Vagina (tissue), 2 donors: ENCODE data around the gene SCIN. TPM values are rescaled to one million over a fixed set of nuclear protein-coding genes. Genes with fewer than 3 reads are reported as not detected.

Experiments used
- DNase-seq, 2 donors: peaks; one replicate each; pipeline ENCODE4 v3.0.0-alpha.2; 2017; ENCODE audit errors: extremely low spot score in 2 of 2
- H3K27ac ChIP-seq: fragments of 200-600 bp; sonication (generic); one replicate; pipeline ENCODE4 v1.5.1; 2019
- H3K27me3 ChIP-seq: fragments of 200-600 bp; sonication (generic); one replicate; pipeline ENCODE4 v1.5.1; 2019
- H3K36me3 ChIP-seq, 2 donors: fragments of 200-600 bp; sonication (generic); one replicate each; pipeline ENCODE4 v1.5.1; 2017 to 2019
- H3K4me1 ChIP-seq: fragments of 200-600 bp; sonication (generic); one replicate; pipeline ENCODE4 v1.5.1; 2019
- H3K4me3 ChIP-seq, 2 donors: fragments of 200-600 bp; sonication (generic); 1 replicate in 1 of 2; 2 replicates in 1 of 2; pipeline ENCODE4 v1.5.1; 2016 to 2019
- H3K9me3 ChIP-seq: fragments of 200-600 bp; sonication (generic); one replicate; pipeline ENCODE4 v1.5.1; 2019
- CTCF ChIP-seq, 3 experiments: fragments of 450-650 bp in 2 of 3; fragments of 200-600 bp in 1 of 3; sonication (generic) in 1 of 3; IDR thresholded peaks; one replicate each; pipeline ENCODE4 v1.5.1; 2017 to 2019; ENCODE audit warnings: antibody characterized with exemption in 3 of 3, mild to moderate bottlenecking in 2 of 3, moderate library complexity in 2 of 3
- POLR2A ChIP-seq, 2 donors: fragments of 450-650 bp; IDR thresholded peaks; one replicate each; pipeline ENCODE4 v1.6.1; 2017; ENCODE audit warnings: antibody characterized with exemption in 2 of 2, mild to moderate bottlenecking in 2 of 2, moderate library complexity in 2 of 2
- POLR2AphosphoS5 ChIP-seq, 2 donors: sonication (generic); formaldehyde crosslinking; IDR thresholded peaks; one replicate each; pipeline ENCODE4 v1.9.0; 2017; ENCODE audit warnings: antibody characterized with exemption in 2 of 2, mild to moderate bottlenecking in 2 of 2, low read depth in 1 of 2; ENCODE audit not compliant: insufficient read depth in 1 of 2
- intact Hi-C: fragments of 100-400 bp; cut with DNase I; formaldehyde crosslinking; loops from one replicate; pipeline ENCODE4 v1.15.1; 2023
- total RNA-seq: library from RNA; depleted of rRNA; stranded (reverse); fragments of >200 nt; gene quantifications from one replicate; pipeline ENCODE4 v1.2.3, GENCODE V29; 2016

SCIN gene
- total RNA-seq, 1 donor from 2014 or later = 0.74 TPM

- TF ChIP-seq CTCF (IDR thresholded peaks at IDR 0.05) = no peak
- no peak for TF ChIP-seq POLR2A (IDR thresholded peaks at IDR 0.05)
- TF ChIP-seq POLR2AphosphoS5 (IDR thresholded peaks at IDR 0.05; ENCODE audit: insufficient read depth in 1 of 2, low read depth in 1 of 2) = no peak
- H3K36me3 ChIP-seq = no peaks in the 10 kb centered on the region
- H3K9me3 ChIP-seq = no peaks in the 10 kb centered on the region
- intact Hi-C loops = no loop called here
- H3K27me3 ChIP-seq = no peaks in the 10 kb centered on the region
- H3K4me1 ChIP-seq = no peaks in the 10 kb centered on the region
- no peak for DNase-seq
- H3K27ac ChIP-seq = no peak overlapping the region
- no peak overlapping the region for H3K4me3 ChIP-seq
Measured at GRCh38 chr7:12620371-12620770, 49.9 kb downstream of the SCIN start.

- H3K4me1 ChIP-seq = no peaks in the 10 kb centered on the region
- H3K36me3 ChIP-seq = no peaks in the 10 kb centered on the region
- no peaks in the 10 kb centered on the region for H3K9me3 ChIP-seq
- no peak overlapping the region for H3K4me3 ChIP-seq
- TF ChIP-seq CTCF (IDR thresholded peaks at IDR 0.05) (no peak), POLR2A (IDR thresholded peaks at IDR 0.05) (no peak), POLR2AphosphoS5 (IDR thresholded peaks at IDR 0.05; ENCODE audit: insufficient read depth in 1 of 2, low read depth in 1 of 2) (no peak)
- H3K27me3 ChIP-seq = no peaks in the 10 kb centered on the region
- no peak overlapping the region for H3K27ac ChIP-seq
- intact Hi-C loops = no loop called here
- DNase-seq = no peak
Measured at GRCh38 chr7:12623223-12623622, 52.7 kb downstream of the SCIN start.

GRCh38 chr7:12623885-12624498 is 53.5 kb downstream of the SCIN start:
- intact Hi-C loops = no loop called here
- no peak for DNase-seq
- H3K36me3 ChIP-seq = no peaks in the 10 kb centered on the region
- TF ChIP-seq CTCF (IDR thresholded peaks at IDR 0.05) = peak in 2 of 3 experiments; percentile 28 to 61
- TF ChIP-seq POLR2AphosphoS5 (IDR thresholded peaks at IDR 0.05; ENCODE audit: insufficient read depth in 1 of 2, low read depth in 1 of 2) = no peak
- no peak for TF ChIP-seq POLR2A (IDR thresholded peaks at IDR 0.05)
- H3K4me3 ChIP-seq = no peak overlapping the region
- no peaks in the 10 kb centered on the region for H3K4me1 ChIP-seq
- H3K27me3 ChIP-seq = no peaks in the 10 kb centered on the region
- H3K27ac ChIP-seq = no peak overlapping the region
- no peaks in the 10 kb centered on the region for H3K9me3 ChIP-seq

- H3K4me1 ChIP-seq = no peaks in the 10 kb centered on the region
- no peak for DNase-seq
- no peak overlapping the region for H3K4me3 ChIP-seq
- TF ChIP-seq CTCF (IDR thresholded peaks at IDR 0.05) (no peak), POLR2AphosphoS5 (IDR thresholded peaks at IDR 0.05; ENCODE audit: insufficient read depth in 1 of 2, low read depth in 1 of 2) (no peak), POLR2A (IDR thresholded peaks at IDR 0.05) (no peak)
- H3K36me3 ChIP-seq = no peaks in the 10 kb centered on the region
- H3K27ac ChIP-seq = no peak overlapping the region
- H3K9me3 ChIP-seq = no peaks in the 10 kb centered on the region
- intact Hi-C loops = no loop called here
- H3K27me3 ChIP-seq = no peaks in the 10 kb centered on the region
Measured at GRCh38 chr7:12625836-12626235, 55.3 kb downstream of the SCIN start.

GRCh38 chr7:12629816-12630512 is 59.4 kb downstream of the SCIN start:
- Histone ChIP-seq H3K27me3 (no peaks in the 10 kb centered on the region), H3K4me1 (no peaks in the 10 kb centered on the region), H3K36me3 (no peaks in the 10 kb centered on the region), H3K27ac (no peak overlapping the region), H3K4me3 (no peak overlapping the region), H3K9me3 (no peaks in the 10 kb centered on the region)
- no peak for TF ChIP-seq POLR2AphosphoS5 (IDR thresholded peaks at IDR 0.05; ENCODE audit: insufficient read depth in 1 of 2, low read depth in 1 of 2)
- no peak for TF ChIP-seq POLR2A (IDR thresholded peaks at IDR 0.05)
- TF ChIP-seq CTCF (IDR thresholded peaks at IDR 0.05) = no peak
- no peak for DNase-seq
- intact Hi-C loops = loop anchor here (10.0 kb wide), 1 partner anchor 635 kb away; no protein-coding TSS in a partner anchor
